Ovary (tissue), 3 donors: ENCODE measurements around the gene TRIP13.

Experiments
- POLR2A ChIP-seq: fragments of 450-650 bp; IDR thresholded peaks from one replicate; pipeline ENCODE4 v1.6.1; 2017; ENCODE audit warnings: antibody characterized with exemption, mild to moderate bottlenecking, moderate library complexity
- TF ChIP-seq, protein P1 (sequence below), 3 donors: fragments of 450-650 bp in 2 of 3; fragments of 200-600 bp in 1 of 3; IDR thresholded peaks; one replicate each; pipeline versions ENCODE4 v1.5.1 to v1.8.0; 2016 to 2022; ENCODE audit warnings: antibody characterized with exemption in 3 of 3, mild to moderate bottlenecking in 1 of 3
- donor health status: DM: no; HTN: no; CAD: no.

DNA sequence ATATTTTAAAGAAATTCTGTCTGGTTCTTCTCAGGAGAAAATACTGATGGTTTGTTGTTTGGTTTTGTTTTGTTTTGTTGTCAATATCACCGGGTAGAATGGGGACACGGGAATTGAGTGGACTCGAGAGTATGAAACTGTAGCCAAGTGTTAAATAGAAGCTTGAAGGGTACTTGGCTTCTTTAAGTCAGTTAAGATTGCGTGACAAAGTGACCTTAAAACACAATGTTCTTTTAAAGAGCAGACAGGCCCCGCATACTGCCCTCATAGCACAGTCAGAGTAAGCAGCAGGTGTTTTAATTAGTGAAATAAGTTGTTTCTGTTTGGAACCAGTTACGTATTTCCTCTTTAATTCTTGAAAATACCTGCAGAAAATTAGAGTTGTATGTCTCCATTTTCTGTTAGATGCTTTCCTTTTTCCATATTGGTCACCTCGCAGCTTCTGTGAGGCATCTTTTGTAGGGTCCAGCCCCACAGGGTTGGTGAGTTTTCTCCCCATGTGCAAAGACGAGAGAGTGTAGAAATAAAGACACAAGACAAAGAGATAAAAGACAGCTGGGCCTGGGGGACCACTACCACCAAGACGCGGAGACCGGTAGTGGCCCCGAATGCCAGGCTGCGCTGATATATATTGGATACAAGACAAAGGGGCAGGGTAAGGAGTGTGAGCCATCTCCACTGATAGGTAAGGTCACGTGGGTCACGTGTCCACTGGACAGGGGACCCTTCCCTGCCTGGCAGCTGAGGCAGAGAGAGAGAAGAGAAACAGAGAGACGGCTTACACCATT lies 9.6 kb downstream of the TRIP13 start:
- TF ChIP-seq, protein P1, sequence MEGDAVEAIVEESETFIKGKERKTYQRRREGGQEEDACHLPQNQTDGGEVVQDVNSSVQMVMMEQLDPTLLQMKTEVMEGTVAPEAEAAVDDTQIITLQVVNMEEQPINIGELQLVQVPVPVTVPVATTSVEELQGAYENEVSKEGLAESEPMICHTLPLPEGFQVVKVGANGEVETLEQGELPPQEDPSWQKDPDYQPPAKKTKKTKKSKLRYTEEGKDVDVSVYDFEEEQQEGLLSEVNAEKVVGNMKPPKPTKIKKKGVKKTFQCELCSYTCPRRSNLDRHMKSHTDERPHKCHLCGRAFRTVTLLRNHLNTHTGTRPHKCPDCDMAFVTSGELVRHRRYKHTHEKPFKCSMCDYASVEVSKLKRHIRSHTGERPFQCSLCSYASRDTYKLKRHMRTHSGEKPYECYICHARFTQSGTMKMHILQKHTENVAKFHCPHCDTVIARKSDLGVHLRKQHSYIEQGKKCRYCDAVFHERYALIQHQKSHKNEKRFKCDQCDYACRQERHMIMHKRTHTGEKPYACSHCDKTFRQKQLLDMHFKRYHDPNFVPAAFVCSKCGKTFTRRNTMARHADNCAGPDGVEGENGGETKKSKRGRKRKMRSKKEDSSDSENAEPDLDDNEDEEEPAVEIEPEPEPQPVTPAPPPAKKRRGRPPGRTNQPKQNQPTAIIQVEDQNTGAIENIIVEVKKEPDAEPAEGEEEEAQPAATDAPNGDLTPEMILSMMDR (IDR thresholded peaks at IDR 0.05), result no peak
- no peak for TF ChIP-seq POLR2A
